Liver (tissue), 9 donors: ENCODE measurements around the gene SOX18. TPM values are rescaled to one million over a fixed set of nuclear protein-coding genes. Genes with fewer than 3 reads are reported as not detected.

ENCODE experiments used
- DNase-seq: peaks from one replicate; pipeline ENCODE4 v3.0.0-alpha.2; 2017; ENCODE audit warnings: low spot score
- H3K27ac ChIP-seq, 2 donors: one replicate each; pipeline ENCODE4 v1.7.0; 2013; ENCODE audit warnings: inconsistent platforms in 2 of 2, low read length in 2 of 2, control low read depth in 1 of 2, low read depth in 1 of 2, mild to moderate bottlenecking in 1 of 2
- H3K27me3 ChIP-seq, 4 donors: one replicate each; pipeline versions ENCODE4 v1.6.1 to v1.7.0; 2013; ENCODE audit warnings: low read length in 3 of 4, inconsistent platforms in 1 of 4, mild to moderate bottlenecking in 1 of 4, moderate library complexity in 1 of 4; ENCODE audit not compliant: control insufficient read depth in 4 of 4, insufficient read depth in 4 of 4
- H3K36me3 ChIP-seq, 4 donors: one replicate each; pipeline versions ENCODE4 v1.6.1 to v1.7.0; 2013; ENCODE audit warnings: low read length in 3 of 4, mild to moderate bottlenecking in 3 of 4, low read depth in 1 of 4, moderate library complexity in 1 of 4; ENCODE audit not compliant: control insufficient read depth in 4 of 4, insufficient read depth in 3 of 4
- H3K4me1 ChIP-seq, 4 donors: one replicate each; pipeline versions ENCODE4 v1.6.1 to v1.7.0; 2013; ENCODE audit warnings: low read length in 3 of 4, mild to moderate bottlenecking in 3 of 4, moderate library complexity in 1 of 4; ENCODE audit not compliant: control insufficient read depth in 4 of 4, insufficient read depth in 4 of 4
- H3K4me3 ChIP-seq, 3 donors: one replicate each; pipeline versions ENCODE4 v1.6.1 to v1.7.0; 2013; ENCODE audit warnings: low read length in 3 of 3, control low read depth in 1 of 3, low read depth in 1 of 3, mild to moderate bottlenecking in 1 of 3
- H3K9ac ChIP-seq, 2 donors: one replicate each; pipeline ENCODE4 v1.7.0; 2013; ENCODE audit warnings: low read length in 2 of 2, mild to moderate bottlenecking in 2 of 2, moderate library complexity in 2 of 2, control low read depth in 1 of 2, low read depth in 1 of 2
- H3K9me3 ChIP-seq, 4 donors: one replicate each; pipeline versions ENCODE4 v1.6.1 to v1.7.0; 2013; ENCODE audit warnings: low read length in 3 of 4; ENCODE audit not compliant: control insufficient read depth in 4 of 4
- CTCF ChIP-seq: fragments of 150-350 bp; IDR thresholded peaks from 2 replicates; pipeline ENCODE4 v1.5.1; 2017; ENCODE audit warnings: improper control_type of control experiment, low read depth, low read length; ENCODE audit not compliant: missing input control
- EGR1 ChIP-seq, 2 donors: IDR thresholded peaks; 2 replicates each; pipeline ENCODE4 v1.6.1; 2016 to 2018; ENCODE audit warnings: antibody characterized with exemption in 2 of 2, low read depth in 2 of 2
- FOXA1 ChIP-seq: IDR thresholded peaks from 2 replicates; pipeline ENCODE4 v1.6.1; 2016; ENCODE audit warnings: antibody characterized with exemption
- FOXA2 ChIP-seq: IDR thresholded peaks from 2 replicates; pipeline ENCODE4 v1.6.1; 2016; ENCODE audit warnings: antibody characterized with exemption
- HNF4A ChIP-seq, 2 donors: conservative IDR thresholded peaks; 2 replicates each; pipeline ENCODE4 v1.6.1; 2016; ENCODE audit warnings: antibody characterized with exemption in 2 of 2, mild to moderate bottlenecking in 2 of 2
- HNF4G ChIP-seq: IDR thresholded peaks from 2 replicates; pipeline ENCODE4 v1.6.1; 2016; ENCODE audit warnings: antibody characterized with exemption
- JUND ChIP-seq, 2 donors: IDR thresholded peaks; 2 replicates each; pipeline ENCODE4 v1.6.1; 2016; ENCODE audit warnings: antibody characterized with exemption in 2 of 2
- MAX ChIP-seq: IDR thresholded peaks from 2 replicates; pipeline ENCODE4 v1.6.1; 2016; ENCODE audit warnings: antibody characterized with exemption
- NR2F2 ChIP-seq: IDR thresholded peaks from 2 replicates; pipeline ENCODE4 v1.6.1; 2016; ENCODE audit warnings: antibody characterized with exemption
- RXRA ChIP-seq, 2 donors: IDR thresholded peaks; 2 replicates each; pipeline ENCODE4 v1.6.1; 2017 to 2018; ENCODE audit warnings: antibody characterized with exemption in 2 of 2, mild to moderate bottlenecking in 1 of 2
- SP1 ChIP-seq: IDR thresholded peaks from 2 replicates; pipeline ENCODE4 v1.6.1; 2018; ENCODE audit warnings: antibody characterized with exemption, mild to moderate bottlenecking
- YY1 ChIP-seq: IDR thresholded peaks from 2 replicates; pipeline ENCODE4 v1.6.1; 2016; ENCODE audit warnings: antibody characterized with exemption, mild to moderate bottlenecking
- WGBS: extraction: QIAGEN DNeasy Blood & Tissue Kit; methylation state at CpG from one replicate; pipeline ENCODE4 v1.1.7; 2013; 5-methylcytosine and 5-hydroxymethylcytosine counted together
- polyA plus RNA-seq, 2 donors: library from polyadenylated mRNA; stranded (reverse) in 1 of 2; unstranded in 1 of 2; fragments of 200-250 nt in 1 of 2; fragments of >200 nt in 1 of 2; fragmentation: Nextera tagmentation in 1 of 2; extraction: Ambion mirVana in 1 of 2; gene quantifications; one replicate each; pipeline versions ENCODE4 v1.2.1 to v1.2.3, GENCODE V29; 2013 to 2015
- total RNA-seq, 2 donors: library from RNA; depleted of rRNA; stranded (reverse); fragments of >200 nt; gene quantifications; one replicate each; pipeline ENCODE4 v1.2.3, GENCODE V29; 2014
- donor health status: healthy.
- donor health status: healthy.
- donor health status: healthy.
- donor health status: healthy.
- donor health status: healthy.

The SOX18 gene
- total and polyA plus RNA-seq, 4 donors, result 1.1 to 5.8 (median 2.6) TPM

GRCh38 chr20:64067733-64068307, 18.4 kb upstream of the SOX18 start:
- Histone ChIP-seq H3K9me3 (no peaks in the 10 kb centered on the region), H3K27ac (no peak overlapping the region), H3K4me1 (peaks cover 24 to 56% (median 47%) of the 10 kb centered on the region in 4 donors), H3K4me3 (no peak overlapping the region), H3K9ac (no peak overlapping the region), H3K27me3 (no peaks in the 10 kb centered on the region), H3K36me3 (peaks cover 0 to 6% (median 0%) of the 10 kb centered on the region in 4 donors)
- TF ChIP-seq MAX, result no peak
- TF ChIP-seq EGR1 (IDR thresholded peaks at IDR 0.05; ENCODE audit: low read depth in 2 of 2), result no peak
- no peak for TF ChIP-seq NR2F2
- TF ChIP-seq YY1, result no peak
- no peak for TF ChIP-seq FOXA1
- TF ChIP-seq HNF4G, result no peak
- DNase-seq, result no peak
- 84% methylated on average over 12 of the region's 12 CpGs for WGBS

- TF ChIP-seq SP1, result peak; percentile 10
- no peak for TF ChIP-seq YY1
- no peak for TF ChIP-seq CTCF
- TF ChIP-seq NR2F2, result no peak
- no peak for TF ChIP-seq FOXA2
- peak in 1 of 2 donors; percentile 42 for TF ChIP-seq RXRA (IDR thresholded peaks at IDR 0.05)
- H3K4me1 ChIP-seq, result peaks cover 27 to 63% (median 52%) of the 10 kb centered on the region in 4 donors
- no peak overlapping the region for H3K9ac ChIP-seq
- peaks cover 0 to 2% (median 0%) of the 10 kb centered on the region in 4 donors for H3K36me3 ChIP-seq
- 67% methylated on average over 6 of the region's 6 CpGs for WGBS
- no peak for DNase-seq
- no peak overlapping the region for H3K4me3 ChIP-seq
- no peaks in the 10 kb centered on the region for H3K9me3 ChIP-seq
- H3K27ac ChIP-seq, result no peak overlapping the region
- no peaks in the 10 kb centered on the region for H3K27me3 ChIP-seq
These were observed 17.7 kb upstream of the SOX18 start for GRCh38 chr20:64067005-64067632.

- no peaks in the 10 kb centered on the region for H3K27me3 ChIP-seq
- 18% methylated on average over 5 of the region's 5 CpGs for WGBS
- H3K36me3 ChIP-seq, result no peaks in the 10 kb centered on the region
- H3K9me3 ChIP-seq, result no peaks in the 10 kb centered on the region
- H3K9ac ChIP-seq, result no peak overlapping the region
- DNase-seq, result no peak
- peak overlapping the region; percentile 44 to 55 for H3K27ac ChIP-seq
- peaks cover 27 to 65% (median 54%) of the 10 kb centered on the region in 4 donors for H3K4me1 ChIP-seq
- TF ChIP-seq HNF4A (conservative IDR thresholded peaks at IDR 0.05) (peak; percentile 36 to 65), SP1 (peak; percentile 86), RXRA (IDR thresholded peaks at IDR 0.05) (peak; percentile 99), JUND (IDR thresholded peaks at IDR 0.05) (peak; percentile 70 to 76), EGR1 (IDR thresholded peaks at IDR 0.05; ENCODE audit: low read depth in 2 of 2) (no peak)
- H3K4me3 ChIP-seq, result no peak overlapping the region
These were observed 16.5 kb upstream of the SOX18 start for GRCh38 chr20:64065974-64066343.
